Uterus (tissue), 2 donors: Measurements from ENCODE around the gene SCYGR8.

Experiments
- CTCF ChIP-seq, 4 experiments: fragments of 200-600 bp in 2 of 4; fragments of 450-650 bp in 2 of 4; sonication (generic) in 2 of 4; IDR thresholded peaks; one replicate each; pipeline ENCODE4 v1.5.1; 2016 to 2019; ENCODE audit warnings: antibody characterized with exemption in 4 of 4, mild to moderate bottlenecking in 2 of 4, moderate library complexity in 1 of 4
- POLR2A ChIP-seq, 2 donors: fragments of 450-650 bp; IDR thresholded peaks; one replicate each; pipeline ENCODE4 v1.6.1; 2016; ENCODE audit warnings: antibody characterized with exemption in 2 of 2, mild to moderate bottlenecking in 1 of 2, moderate library complexity in 1 of 2

- TF ChIP-seq CTCF (IDR thresholded peaks at IDR 0.05) (no peak), POLR2A (IDR thresholded peaks at IDR 0.05) (no peak)
Observed at GRCh38 chr2:227710986-227711385, 34.7 kb upstream of the SCYGR8 start.
